CD4-positive, alpha-beta T cell (primary cell): Measurements from ENCODE around the gene SSH2. TPM values are rescaled to one million over a fixed set of nuclear protein-coding genes. Genes with fewer than 3 reads are reported as not detected.

ENCODE experiments used
- ATAC-seq: fragments of 200-7000 bp; cut with Tn5 transposase; one replicate; pipeline ENCODE4 v1.10.0; 2022; ENCODE audit warnings: mild to moderate bottlenecking; ENCODE audit not compliant: poor library complexity
- CTCF ChIA-PET: fragments of 350-600 bp; sonication (Branson Sonifier 250); formaldehyde crosslinking; loops from one replicate; lab custom pipeline; 2021; ENCODE audit warnings: antibody characterized with exemption, inconsistent platforms; lab: Charles Lee
- POLR2A ChIA-PET: fragments of 350-600 bp; sonication (Branson Sonifier 250); formaldehyde crosslinking; loops from one replicate; lab custom pipeline; 2021; ENCODE audit warnings: antibody characterized with exemption, inconsistent platforms; lab: Charles Lee
- DNase-seq, 14 experiments: peaks; one replicate each; pipeline ENCODE4 v3.0.0-alpha.2; 2013 to 2020; ENCODE audit warnings: mixed read lengths in 2 of 14
- H3K27ac ChIP-seq, 2 donors: one replicate each; pipeline versions ENCODE4 v1.5.1 to v1.7.0; 2013; ENCODE audit warnings: low read length in 2 of 2, low read depth in 1 of 2, mild to moderate bottlenecking in 1 of 2
- H3K27me3 ChIP-seq, 2 experiments: 1 replicate in 1 of 2; 2 replicates in 1 of 2; pipeline versions ENCODE4 v1.6.1 to v1.7.0; 2013; ENCODE audit warnings: low read length in 2 of 2, control low read depth in 1 of 2, mild to moderate bottlenecking in 1 of 2, moderate library complexity in 1 of 2; ENCODE audit not compliant: insufficient read depth in 2 of 2, control insufficient read depth in 1 of 2
- H3K36me3 ChIP-seq: one replicate; pipeline ENCODE4 v1.6.1; 2013; ENCODE audit warnings: low read length, control low read depth; ENCODE audit not compliant: insufficient read depth
- H3K4me1 ChIP-seq: one replicate; pipeline ENCODE4 v1.6.1; 2013; ENCODE audit warnings: low read length, control low read depth; ENCODE audit not compliant: insufficient read depth
- H3K4me3 ChIP-seq: one replicate; pipeline ENCODE4 v1.5.1; 2013; ENCODE audit warnings: mild to moderate bottlenecking, low read length, moderate library complexity
- H3K9me3 ChIP-seq, 2 experiments: 1 replicate in 1 of 2; 2 replicates in 1 of 2; pipeline versions ENCODE4 v1.6.1 to v1.7.0; 2013; ENCODE audit warnings: low read length in 2 of 2, mild to moderate bottlenecking in 2 of 2, control low read depth in 1 of 2, moderate library complexity in 1 of 2; ENCODE audit not compliant: control insufficient read depth in 1 of 2, insufficient read depth in 1 of 2
- H3K27ac Mint-ChIP-seq: one replicate; pipeline ENCODE4 v1.8.0; 2020; ENCODE audit warnings: mixed read lengths
- H3K27me3 Mint-ChIP-seq: one replicate; pipeline ENCODE4 v1.8.0; 2021; ENCODE audit warnings: mixed read lengths
- H3K36me3 Mint-ChIP-seq: one replicate; pipeline ENCODE4 v1.8.0; 2021; ENCODE audit warnings: low read depth, mixed read lengths
- H3K4me1 Mint-ChIP-seq: one replicate; pipeline ENCODE4 v1.8.0; 2021; ENCODE audit warnings: low read depth, mixed read lengths
- H3K4me3 Mint-ChIP-seq: one replicate; pipeline ENCODE4 v1.8.0; 2020; ENCODE audit warnings: mild to moderate bottlenecking, mixed read lengths
- H3K9me3 Mint-ChIP-seq: one replicate; pipeline ENCODE4 v1.8.0; 2020; ENCODE audit warnings: mixed read lengths
- intact Hi-C, 2 experiments: fragments of 100-400 bp; cut with DNase I in 1 of 2; cut with micrococcal nuclease in 1 of 2; formaldehyde crosslinking; loops; one replicate each; pipeline versions ENCODE4 v1.15.1 to v1.9.0; 2023 to 2025; cut with DNase I, micrococcal nuclease
- total RNA-seq, 174 experiments: library from RNA in 2 of 174; stranded (reverse) in 2 of 174; gene quantifications; one replicate each; pipeline ENCODE4 v1.2.3 and lab custom pipeline; 2021 to 2026
- TF ChIP-seq, protein P1 (sequence below): fragments of 200-600 bp; IDR thresholded peaks from one replicate; pipeline ENCODE4 v1.8.0; 2022; ENCODE audit warnings: antibody characterized with exemption, mild to moderate bottlenecking

Gene SSH2
- total RNA-seq, 2 experiments from 2014 or later: 73.4 to 81.5 TPM

DNA sequence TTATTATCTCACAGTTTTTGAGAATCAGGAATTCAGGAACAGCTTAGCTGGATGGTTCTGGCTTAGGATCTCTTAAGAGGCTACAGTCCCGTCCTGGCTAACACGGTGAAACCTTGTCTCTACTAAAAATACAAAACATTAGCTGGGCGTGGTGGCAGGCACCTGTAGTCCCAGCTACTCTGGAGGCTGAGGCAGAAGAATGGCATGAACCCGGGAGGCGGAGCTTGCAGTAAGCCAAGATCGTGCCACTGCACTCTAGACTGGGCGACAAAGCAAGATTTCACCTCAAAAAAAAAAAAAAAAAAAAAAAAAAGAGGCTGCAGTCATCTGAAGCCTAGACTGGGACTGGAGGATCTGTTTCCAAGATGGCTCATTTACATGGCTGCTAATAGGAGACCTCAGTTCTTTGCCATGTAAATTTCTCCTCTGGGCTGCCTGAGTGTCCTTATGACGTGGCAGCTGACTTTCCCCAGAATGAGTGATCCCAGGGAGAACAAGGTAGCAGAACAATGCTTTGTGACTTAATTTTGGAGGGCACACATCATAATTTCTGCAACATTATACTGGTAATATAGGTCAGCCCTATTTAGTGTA is 211.5 kb downstream of the SSH2 start:
- peaks cover 42% of the 10 kb centered on the region for H3K36me3 Mint-ChIP-seq
- Histone ChIP-seq H3K9me3 (no peaks in the 10 kb centered on the region), H3K27me3 (no peaks in the 10 kb centered on the region), H3K36me3 (no peaks in the 10 kb centered on the region), H3K27ac (no peak overlapping the region), H3K4me1 (peaks cover 40% of the 10 kb centered on the region), H3K4me3 (no peak overlapping the region)
- ChIA-PET POLR2A (interaction anchor here (1.7 kb wide), 1 partner anchor 9 kb away, joined by 9 read pairs; no protein-coding TSS in a partner anchor), CTCF (interaction anchor here (1.0 kb wide), 1 partner anchor 10 kb away, joined by 3 read pairs; no protein-coding TSS in a partner anchor)
- peaks cover 94% of the 10 kb centered on the region for H3K4me1 Mint-ChIP-seq
- intact Hi-C loops: no loop called here
- ATAC-seq (no peak), DNase-seq (no peak)
- TF ChIP-seq, protein P1, sequence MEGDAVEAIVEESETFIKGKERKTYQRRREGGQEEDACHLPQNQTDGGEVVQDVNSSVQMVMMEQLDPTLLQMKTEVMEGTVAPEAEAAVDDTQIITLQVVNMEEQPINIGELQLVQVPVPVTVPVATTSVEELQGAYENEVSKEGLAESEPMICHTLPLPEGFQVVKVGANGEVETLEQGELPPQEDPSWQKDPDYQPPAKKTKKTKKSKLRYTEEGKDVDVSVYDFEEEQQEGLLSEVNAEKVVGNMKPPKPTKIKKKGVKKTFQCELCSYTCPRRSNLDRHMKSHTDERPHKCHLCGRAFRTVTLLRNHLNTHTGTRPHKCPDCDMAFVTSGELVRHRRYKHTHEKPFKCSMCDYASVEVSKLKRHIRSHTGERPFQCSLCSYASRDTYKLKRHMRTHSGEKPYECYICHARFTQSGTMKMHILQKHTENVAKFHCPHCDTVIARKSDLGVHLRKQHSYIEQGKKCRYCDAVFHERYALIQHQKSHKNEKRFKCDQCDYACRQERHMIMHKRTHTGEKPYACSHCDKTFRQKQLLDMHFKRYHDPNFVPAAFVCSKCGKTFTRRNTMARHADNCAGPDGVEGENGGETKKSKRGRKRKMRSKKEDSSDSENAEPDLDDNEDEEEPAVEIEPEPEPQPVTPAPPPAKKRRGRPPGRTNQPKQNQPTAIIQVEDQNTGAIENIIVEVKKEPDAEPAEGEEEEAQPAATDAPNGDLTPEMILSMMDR: no peak
- H3K9me3 Mint-ChIP-seq: no peaks in the 10 kb centered on the region
- H3K4me3 Mint-ChIP-seq: no peak overlapping the region
- no peaks in the 10 kb centered on the region for H3K27me3 Mint-ChIP-seq
- H3K27ac Mint-ChIP-seq: peak overlapping the region; percentile 65

DNA sequence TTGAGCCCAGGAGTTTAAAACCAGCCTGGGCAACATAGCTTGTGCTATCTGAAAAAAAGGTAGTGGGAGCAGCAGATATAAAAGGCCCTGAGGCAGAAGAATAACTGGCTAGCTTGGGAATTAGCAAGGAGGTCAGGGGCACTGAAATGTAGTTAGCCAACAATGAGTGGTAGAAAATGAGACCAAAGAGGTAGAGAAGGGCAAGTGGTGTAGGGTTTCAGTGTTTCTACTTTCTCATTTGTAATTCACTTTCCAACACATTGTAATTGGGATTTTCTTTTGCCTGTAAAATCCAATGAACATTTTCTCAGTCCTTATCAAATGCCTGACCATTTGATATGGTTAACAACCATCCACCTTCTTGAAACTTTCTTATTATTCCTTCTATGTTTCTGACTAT is 212.2 kb downstream of the SSH2 start:
- POLR2A ChIA-PET: interaction anchor here (1.2 to 1.7 kb wide), 3 partner anchors 9 to 42 kb away, joined by 3 to 9 read pairs (median 5); no protein-coding TSS in a partner anchor
- H3K27me3 ChIP-seq: no peaks in the 10 kb centered on the region
- Mint-ChIP-seq H3K4me3 (no peak overlapping the region), H3K27ac (peak overlapping the region; percentile 65), H3K36me3 (peaks cover 47% of the 10 kb centered on the region), H3K9me3 (no peaks in the 10 kb centered on the region), H3K4me1 (peaks cover 92% of the 10 kb centered on the region), H3K27me3 (no peaks in the 10 kb centered on the region)
- no peak for DNase-seq
- intact Hi-C loops: no loop called here
- TF ChIP-seq, protein P1: no peak
- H3K4me3 ChIP-seq: no peak overlapping the region
- no peaks in the 10 kb centered on the region for H3K9me3 ChIP-seq
- peaks cover 36% of the 10 kb centered on the region for H3K4me1 ChIP-seq
- no peaks in the 10 kb centered on the region for H3K36me3 ChIP-seq
- CTCF ChIA-PET: interaction anchor here (0.6 to 1.0 kb wide), 3 partner anchors 9 to 61 kb away, joined by 3 read pairs; no protein-coding TSS in a partner anchor
- no peak overlapping the region for H3K27ac ChIP-seq
- no peak for ATAC-seq

DNA sequence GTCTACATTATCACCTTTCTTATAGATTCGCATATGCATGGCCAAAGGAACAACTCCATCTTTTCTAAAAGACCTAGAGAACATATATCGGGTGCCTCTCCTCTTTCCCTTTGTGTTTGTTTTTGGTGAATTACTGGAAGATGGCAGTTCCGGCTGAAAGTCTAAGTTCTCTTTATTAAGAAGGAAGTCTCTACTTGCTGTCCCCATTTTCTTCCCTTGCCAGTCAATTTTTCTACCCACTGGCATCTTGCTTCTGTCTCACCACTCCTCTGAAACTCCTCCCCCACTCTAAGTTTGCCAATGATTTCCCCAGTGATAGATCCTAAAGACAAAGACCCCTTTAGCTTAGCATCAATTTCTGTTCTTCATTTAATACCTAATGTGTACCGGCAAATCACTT is 213.5 kb downstream of the SSH2 start:
- Histone ChIP-seq H3K27me3 (no peaks in the 10 kb centered on the region), H3K9me3 (no peaks in the 10 kb centered on the region), H3K27ac (no peak overlapping the region), H3K4me1 (peaks cover 27% of the 10 kb centered on the region), H3K36me3 (no peaks in the 10 kb centered on the region), H3K4me3 (no peak overlapping the region)
- Mint-ChIP-seq H3K27me3 (no peaks in the 10 kb centered on the region), H3K4me3 (no peak overlapping the region), H3K4me1 (peaks cover 92% of the 10 kb centered on the region), H3K27ac (peak overlapping the region; percentile 92), H3K9me3 (no peaks in the 10 kb centered on the region), H3K36me3 (peaks cover 59% of the 10 kb centered on the region)
- CTCF ChIA-PET: no interaction called here
- ATAC-seq: no peak
- TF ChIP-seq, protein P1: no peak
- POLR2A ChIA-PET: interaction anchor here (1.2 to 1.7 kb wide), 2 partner anchors 9 to 44 kb away, joined by 3 to 5 read pairs; no protein-coding TSS in a partner anchor
- no peak for DNase-seq
- intact Hi-C loops: no loop called here
